ENCODE data around the gene MIGA2. TPM values are rescaled to one million over a fixed set of nuclear protein-coding genes. Genes with fewer than 3 reads are reported as not detected.
A peak's percentile ranks its signal among the peaks of the same experiment; 100 is the strongest.
"Not testable (repeated sequence)": the region's sequence is repeated elsewhere in the genome, so short reads cannot be mapped to it uniquely, and the experiment has no call there.

Gene MIGA2
- total RNA-seq, 1 donor from 2014 or later = 10.8 TPM

DNA sequence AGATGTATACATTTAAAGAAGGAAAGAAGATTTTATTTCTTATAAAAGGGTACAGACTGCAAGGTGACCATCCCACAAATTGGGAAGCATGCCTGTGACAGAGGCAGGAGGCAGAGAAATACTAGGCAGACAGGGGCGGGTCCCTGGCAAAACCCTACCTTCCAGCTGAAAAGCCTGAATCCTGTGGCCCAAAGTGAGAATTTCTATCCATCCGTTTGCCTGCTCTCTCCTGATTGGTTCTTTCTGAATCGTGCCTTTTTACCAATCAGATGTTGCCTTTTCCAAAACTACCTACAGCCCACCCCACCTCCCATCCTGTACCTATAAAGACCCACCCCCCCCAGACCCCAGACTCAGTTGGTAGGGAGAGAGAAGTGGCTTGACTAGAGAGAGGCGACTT is 4.9 kb upstream of the MIGA2 start:
- Mint-ChIP-seq H3K27ac (no peak overlapping the region), H3K36me3 (no peaks in the 10 kb centered on the region), H3K27me3 (ENCODE audit: insufficient read depth, low read depth) (peaks cover 9% of the 10 kb centered on the region), H3K9me3 (no peaks in the 10 kb centered on the region), H3K4me1 (peaks cover 28% of the 10 kb centered on the region), H3K4me3 (no peak overlapping the region)
- Histone ChIP-seq H3K9ac (no peak overlapping the region), H3K79me2 (ENCODE audit: low read depth) (peaks cover 13% of the 10 kb centered on the region), H3F3A (ENCODE audit: low read depth) (peaks cover 16% of the 10 kb centered on the region), H3K4me1 (peaks cover 10% of the 10 kb centered on the region), H2AFZ (replicated peaks) (peak overlapping the region; percentile 57), H3K27me3 (no peaks in the 10 kb centered on the region), H4K20me1 (ENCODE audit: low read depth) (peaks cover 12% of the 10 kb centered on the region), H3K27ac (no peak overlapping the region), H3K4me2 (no peak overlapping the region), H3K9me3 (ENCODE audit: low read depth) (no peaks in the 10 kb centered on the region), H3K36me3 (no peaks in the 10 kb centered on the region), H3K4me3 (no peak overlapping the region)
- DNase-seq (ENCODE audit: low spot score) = no peak
- TF ChIP-seq EZH2phosphoT487 (IDR thresholded peaks at IDR 0.05) = no peak
- TF ChIP-seq, protein P1, sequence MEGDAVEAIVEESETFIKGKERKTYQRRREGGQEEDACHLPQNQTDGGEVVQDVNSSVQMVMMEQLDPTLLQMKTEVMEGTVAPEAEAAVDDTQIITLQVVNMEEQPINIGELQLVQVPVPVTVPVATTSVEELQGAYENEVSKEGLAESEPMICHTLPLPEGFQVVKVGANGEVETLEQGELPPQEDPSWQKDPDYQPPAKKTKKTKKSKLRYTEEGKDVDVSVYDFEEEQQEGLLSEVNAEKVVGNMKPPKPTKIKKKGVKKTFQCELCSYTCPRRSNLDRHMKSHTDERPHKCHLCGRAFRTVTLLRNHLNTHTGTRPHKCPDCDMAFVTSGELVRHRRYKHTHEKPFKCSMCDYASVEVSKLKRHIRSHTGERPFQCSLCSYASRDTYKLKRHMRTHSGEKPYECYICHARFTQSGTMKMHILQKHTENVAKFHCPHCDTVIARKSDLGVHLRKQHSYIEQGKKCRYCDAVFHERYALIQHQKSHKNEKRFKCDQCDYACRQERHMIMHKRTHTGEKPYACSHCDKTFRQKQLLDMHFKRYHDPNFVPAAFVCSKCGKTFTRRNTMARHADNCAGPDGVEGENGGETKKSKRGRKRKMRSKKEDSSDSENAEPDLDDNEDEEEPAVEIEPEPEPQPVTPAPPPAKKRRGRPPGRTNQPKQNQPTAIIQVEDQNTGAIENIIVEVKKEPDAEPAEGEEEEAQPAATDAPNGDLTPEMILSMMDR (IDR thresholded peaks at IDR 0.05) = no peak
- TF ChIP-seq EZH2 (IDR thresholded peaks at IDR 0.05) = no peak

DNA sequence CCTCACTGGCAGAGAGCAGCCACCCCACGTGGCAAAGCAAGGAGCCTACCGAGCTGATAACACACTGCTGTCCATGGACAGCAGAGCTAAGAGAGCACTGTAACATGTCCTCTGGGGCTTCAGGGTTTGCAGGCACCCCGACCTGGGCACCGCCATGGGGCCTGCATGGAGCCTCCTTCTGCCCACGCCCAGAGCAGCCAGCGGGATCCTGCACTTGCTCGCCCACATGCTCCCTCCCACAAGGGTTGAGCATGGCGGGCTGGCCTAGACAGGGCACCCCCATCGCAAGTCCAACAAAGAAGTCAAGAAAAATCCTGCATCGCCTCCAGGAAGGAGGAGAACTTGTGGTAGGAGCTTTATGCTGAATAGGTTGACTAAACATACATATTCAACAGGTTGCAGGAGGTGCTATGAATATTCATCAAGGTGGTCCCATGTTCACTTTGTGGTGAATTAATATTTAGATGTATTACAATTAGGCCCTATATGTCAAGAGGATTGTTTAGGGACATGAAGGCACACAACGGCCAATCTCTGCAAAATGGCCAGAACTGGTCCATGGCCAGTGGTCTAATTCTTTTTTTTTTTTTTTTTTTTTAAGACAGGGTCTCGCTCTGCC is 3.8 kb upstream of the MIGA2 start:
- Histone ChIP-seq H3K79me2 (ENCODE audit: low read depth) (peaks cover 11% of the 10 kb centered on the region), H3F3A (ENCODE audit: low read depth) (peaks cover 16% of the 10 kb centered on the region), H3K27me3 (no peaks in the 10 kb centered on the region), H3K27ac (no peak overlapping the region), H2AFZ (replicated peaks) (no peak overlapping the region), H3K4me1 (peaks cover 4% of the 10 kb centered on the region), H3K4me2 (no peak overlapping the region), H3K9me3 (ENCODE audit: low read depth) (no peaks in the 10 kb centered on the region), H4K20me1 (ENCODE audit: low read depth) (peaks cover 8% of the 10 kb centered on the region), H3K9ac (no peak overlapping the region), H3K36me3 (no peaks in the 10 kb centered on the region), H3K4me3 (no peak overlapping the region)
- no peak overlapping the region for H3K4me3 Mint-ChIP-seq
- DNase-seq (ENCODE audit: low spot score) = no peak
- peaks cover 27% of the 10 kb centered on the region for H3K4me1 Mint-ChIP-seq
- H3K27ac Mint-ChIP-seq = no peak overlapping the region
- TF ChIP-seq EZH2 (IDR thresholded peaks at IDR 0.05) = no peak
- no peak for TF ChIP-seq EZH2phosphoT487 (IDR thresholded peaks at IDR 0.05)
- TF ChIP-seq, protein P1 (IDR thresholded peaks at IDR 0.05) = no peak
- H3K27me3 Mint-ChIP-seq (ENCODE audit: insufficient read depth, low read depth) = peaks cover 13% of the 10 kb centered on the region
- H3K36me3 Mint-ChIP-seq = no peaks in the 10 kb centered on the region
- no peaks in the 10 kb centered on the region for H3K9me3 Mint-ChIP-seq

DNA sequence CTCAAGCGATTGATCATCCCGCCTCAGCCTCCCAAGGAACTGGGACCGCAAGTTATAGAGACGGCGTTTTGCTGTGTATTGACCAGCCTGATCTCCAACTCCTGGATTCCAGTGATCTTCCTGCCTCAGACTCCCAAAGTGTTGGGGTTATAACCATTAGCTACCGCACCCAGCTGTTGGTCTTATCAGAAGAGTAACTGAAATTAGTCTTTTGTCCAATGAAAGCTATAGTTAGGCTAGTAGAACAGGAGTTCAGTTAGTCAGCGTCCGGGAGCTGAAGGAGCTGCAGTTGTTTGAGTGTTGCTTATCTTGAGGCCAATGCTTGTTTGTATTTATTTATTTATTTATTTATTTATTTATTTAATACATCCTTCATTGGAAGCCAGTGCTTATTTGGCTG is 3.2 kb upstream of the MIGA2 start:
- Histone ChIP-seq H3K4me3 (no peak overlapping the region), H3F3A (ENCODE audit: low read depth) (peaks cover 16% of the 10 kb centered on the region), H3K27ac (no peak overlapping the region), H3K36me3 (no peaks in the 10 kb centered on the region), H3K27me3 (no peaks in the 10 kb centered on the region), H2AFZ (replicated peaks) (no peak overlapping the region), H3K9me3 (ENCODE audit: low read depth) (no peaks in the 10 kb centered on the region), H3K79me2 (ENCODE audit: low read depth) (peaks cover 15% of the 10 kb centered on the region), H4K20me1 (ENCODE audit: low read depth) (peaks cover 13% of the 10 kb centered on the region), H3K4me1 (peaks cover 4% of the 10 kb centered on the region), H3K9ac (no peak overlapping the region), H3K4me2 (no peak overlapping the region)
- H3K27me3 Mint-ChIP-seq (ENCODE audit: insufficient read depth, low read depth) = peaks cover 13% of the 10 kb centered on the region
- no peak for DNase-seq (ENCODE audit: low spot score)
- H3K27ac Mint-ChIP-seq = no peak overlapping the region
- H3K36me3 Mint-ChIP-seq = no peaks in the 10 kb centered on the region
- TF ChIP-seq EZH2 (IDR thresholded peaks at IDR 0.05) = no peak
- TF ChIP-seq, protein P1 (IDR thresholded peaks at IDR 0.05) = no peak
- TF ChIP-seq EZH2phosphoT487 (IDR thresholded peaks at IDR 0.05) = no peak
- H3K4me3 Mint-ChIP-seq = no peak overlapping the region
- H3K4me1 Mint-ChIP-seq = peaks cover 31% of the 10 kb centered on the region
- no peaks in the 10 kb centered on the region for H3K9me3 Mint-ChIP-seq

DNA sequence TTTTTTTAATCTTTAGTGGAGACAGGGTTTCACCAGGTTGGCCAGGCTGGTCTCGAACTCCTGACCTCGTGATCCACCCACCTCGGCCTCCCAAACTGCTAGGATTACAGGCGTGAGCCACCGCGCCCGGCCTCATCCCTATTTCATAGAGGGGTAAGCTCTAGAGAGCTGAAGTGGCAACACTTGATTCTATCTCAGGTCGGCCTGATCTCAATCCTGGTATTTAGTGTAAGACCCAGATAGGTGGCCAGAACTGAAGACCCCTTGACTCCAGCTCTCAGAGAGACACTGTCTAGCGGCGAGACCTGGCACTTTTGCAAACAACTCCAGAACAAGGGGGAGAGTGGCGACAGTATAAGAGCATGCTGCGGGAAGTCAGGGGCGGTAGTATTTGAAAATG is 588 bp upstream of the MIGA2 start:
- not testable (repeated sequence) for H3K27me3 Mint-ChIP-seq (ENCODE audit: insufficient read depth, low read depth); H3K27ac ChIP-seq; DNase-seq (ENCODE audit: low spot score); H3K9me3 Mint-ChIP-seq; H3K9me3 ChIP-seq (ENCODE audit: low read depth); H3K27me3 ChIP-seq; H3K36me3 ChIP-seq; H3K4me1 ChIP-seq; H3K36me3 Mint-ChIP-seq; H3K9ac ChIP-seq
- Mint-ChIP-seq H3K4me3 (peak overlapping the region; percentile 98), H3K4me1 (peaks cover 22% of the 10 kb centered on the region), H3K27ac (peak overlapping the region; percentile 12)
- H3K4me3 ChIP-seq = peak overlapping the region; percentile 33
- peaks cover 16% of the 10 kb centered on the region for H3F3A ChIP-seq (ENCODE audit: low read depth)
- peak overlapping the region; percentile 61 for H3K4me2 ChIP-seq
- peaks cover 35% of the 10 kb centered on the region for H3K79me2 ChIP-seq (ENCODE audit: low read depth)
- H4K20me1 ChIP-seq (ENCODE audit: low read depth) = peaks cover 13% of the 10 kb centered on the region
- peak overlapping the region; percentile 71 for H2AFZ ChIP-seq (replicated peaks)
